HG03565 (cell line): ENCODE data around the gene VIT.

Source experiments
- ATAC-seq: cut with Tn5 transposase; IDR thresholded peaks from one replicate; pipeline ENCODE4 v1.9.1; 2021; ENCODE audit warnings: mild to moderate bottlenecking, moderate library complexity; ENCODE audit not compliant: unreplicated experiment

VIT gene

DNA sequence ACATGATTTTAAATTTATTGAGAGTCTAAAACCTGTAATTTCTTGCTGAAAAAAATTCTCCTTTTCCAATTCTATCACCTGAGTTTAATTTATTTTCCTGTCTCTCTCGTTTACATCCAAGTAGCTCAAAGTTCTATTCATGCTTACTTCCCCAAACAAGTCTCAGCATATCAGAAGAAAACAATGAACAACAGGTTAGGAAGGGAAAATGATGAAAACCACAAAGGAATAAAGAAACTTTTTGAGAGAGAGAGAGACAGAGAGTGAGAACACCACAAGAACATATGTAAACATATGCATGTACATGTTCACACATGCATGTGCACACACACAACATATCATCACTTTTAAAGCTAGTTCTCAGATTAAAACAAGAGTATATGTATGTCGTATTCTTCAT is 157.7 kb downstream of the VIT start:
- ATAC-seq: no peak

DNA sequence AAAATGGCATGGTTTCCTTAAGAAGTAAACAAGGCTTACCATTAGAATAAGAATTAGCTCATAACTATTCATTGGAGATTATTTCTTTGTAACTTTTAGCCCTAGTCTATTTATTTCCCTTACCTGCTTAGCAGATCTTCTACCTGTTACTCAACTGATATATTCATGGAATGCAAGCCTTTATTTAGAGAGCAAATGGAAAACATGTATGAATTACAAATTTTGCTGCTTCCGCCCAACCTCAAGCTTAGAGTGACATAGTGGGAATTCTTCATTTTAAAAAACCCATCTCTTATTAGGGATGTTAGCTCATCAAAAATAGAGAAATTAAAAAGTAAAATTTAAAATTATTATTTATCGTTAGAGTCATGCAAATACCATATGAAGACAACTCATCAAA is 158.9 kb downstream of the VIT start:
- ATAC-seq: no peak

DNA sequence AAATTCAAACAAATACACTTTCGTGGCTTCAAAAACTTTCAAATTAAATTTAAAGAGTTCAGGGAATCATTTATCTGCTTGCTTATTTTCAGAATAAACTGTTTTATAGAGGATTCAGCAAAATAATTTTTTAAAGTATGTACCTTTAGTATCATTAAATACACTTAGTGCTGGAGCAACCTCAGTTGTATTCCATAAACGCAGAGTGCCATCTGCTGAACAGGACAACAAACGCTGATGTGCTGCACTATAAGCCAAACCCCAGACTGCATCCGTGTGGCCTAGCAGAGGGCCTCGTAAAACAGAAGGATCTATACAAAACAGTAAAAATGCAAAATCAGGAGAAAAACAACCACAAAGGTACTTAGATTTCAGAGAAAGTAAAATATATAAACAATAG is 161.2 kb downstream of the VIT start:
- ATAC-seq: no peak

DNA sequence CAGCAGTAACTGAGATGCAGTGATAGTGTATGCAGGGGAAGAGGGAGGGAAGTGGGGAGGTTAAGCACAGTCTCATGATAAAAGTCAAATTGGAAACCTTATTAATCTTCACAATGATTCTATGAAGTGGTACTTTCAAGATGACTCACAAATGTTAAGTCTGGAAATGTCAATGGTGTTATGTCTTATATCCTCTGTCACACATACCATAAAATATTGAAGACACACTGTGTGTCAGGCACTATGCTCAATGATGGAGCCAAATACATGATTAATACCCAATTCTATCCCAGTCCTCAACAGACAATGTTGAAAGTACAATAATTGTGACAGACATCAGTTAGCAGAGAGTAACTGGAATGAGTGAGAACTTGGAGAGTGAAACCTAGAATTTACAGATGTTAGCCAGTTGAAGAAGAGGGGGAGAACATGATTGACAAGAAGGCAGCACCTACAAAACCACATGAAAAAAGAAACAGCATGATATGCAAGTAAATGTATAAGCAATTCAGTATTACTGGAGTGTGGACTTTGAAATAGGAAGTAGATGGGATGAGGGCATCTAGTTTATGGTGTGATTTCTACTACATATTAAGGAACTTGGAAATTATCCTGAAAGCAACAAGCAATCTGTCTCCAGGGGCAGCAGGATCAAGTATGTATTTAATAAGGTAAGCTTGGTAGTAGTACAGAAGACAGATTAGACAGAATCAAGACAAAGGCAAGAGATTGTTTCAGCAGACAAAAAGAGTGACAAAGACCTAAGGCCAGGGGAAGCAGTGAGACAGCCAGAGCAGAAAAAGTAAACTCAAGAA is 162.3 kb downstream of the VIT start:
- ATAC-seq: peak; percentile 50

DNA sequence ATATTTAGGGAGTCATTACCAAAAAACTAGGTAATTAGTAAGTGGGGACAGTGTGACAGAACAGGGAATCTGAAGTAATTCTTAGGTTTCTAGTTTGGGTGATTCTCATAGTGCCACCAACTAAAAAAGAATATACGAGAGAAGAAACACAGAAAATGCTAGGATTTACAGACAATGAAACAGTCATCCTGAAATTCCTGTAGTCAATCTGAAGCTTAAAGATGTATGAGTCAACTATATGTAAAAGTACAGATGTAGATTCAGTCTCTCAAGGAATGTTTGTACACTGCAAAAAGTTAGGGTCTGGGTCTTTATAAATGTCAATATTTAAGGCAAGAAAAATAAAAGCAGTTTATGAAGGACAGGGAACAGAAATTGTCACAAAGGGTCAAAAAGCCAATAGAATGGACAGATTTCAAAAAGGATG is 162.9 kb downstream of the VIT start:
- ATAC-seq: no peak

DNA sequence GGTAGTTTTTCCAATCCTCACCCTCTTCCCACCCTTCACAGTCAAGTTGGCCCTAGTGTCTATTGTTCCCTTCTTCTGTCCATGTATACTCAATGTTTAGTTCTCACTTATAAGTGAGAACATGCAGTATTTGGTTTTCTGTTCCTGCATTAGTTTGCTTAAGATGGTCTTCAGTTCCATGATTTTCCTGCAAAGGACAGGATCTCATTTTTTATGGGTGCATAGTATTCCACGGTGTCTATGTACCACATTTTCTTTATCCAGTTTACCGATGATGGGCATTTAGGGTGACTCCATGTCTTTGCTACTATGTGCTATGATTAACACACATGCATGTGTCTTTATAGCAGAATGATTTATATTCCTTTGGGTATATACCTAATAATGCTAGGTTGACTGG is 165.4 kb downstream of the VIT start:
- ATAC-seq: no peak
